IMR-90 (cell line): ENCODE data around the gene ADGB. TPM values are rescaled to one million over a fixed set of nuclear protein-coding genes. Genes with fewer than 3 reads are reported as not detected.

Experiments
- ATAC-seq: fragments of 200-7000 bp; cut with Tn5 transposase; 2 replicates; pipeline ENCODE4 v1.9.1; 2020; ENCODE audit warnings: low read depth, mild to moderate bottlenecking, moderate library complexity
- BruUV-seq: library from RNA; stranded (reverse); fragments of 400-500 nt; replicated peaks from 2 replicates; lab custom pipeline; 2021; lab: Mats Ljungman, UMichigan
- CTCF ChIA-PET: fragments of 300-600 bp; formaldehyde crosslinking; extraction: SDS; loops from one replicate; lab custom pipeline; 2021; ENCODE audit warnings: antibody characterized with exemption; lab: Yijun Ruan, JAX
- POLR2A ChIA-PET: fragments of 300-600 bp; sonication (Branson Sonifier 250); formaldehyde crosslinking; loops from one replicate; lab custom pipeline; 2022; ENCODE audit warnings: antibody characterized with exemption; ENCODE audit not compliant: unreplicated experiment; lab: Charles Lee
- DNase-seq: peaks from one replicate; pipeline ENCODE4 v3.0.0; 2013
- H2AFZ ChIP-seq: replicated peaks from 2 replicates; pipeline ENCODE3; 2013; ENCODE audit warnings: low read length, mild to moderate bottlenecking; ENCODE audit not compliant: poor library complexity
- H2AK5ac ChIP-seq: 2 replicates; pipeline ENCODE4 v1.6.1; 2013; ENCODE audit warnings: low read depth, low read length, inconsistent platforms
- H2AK9ac ChIP-seq: replicated peaks from 2 replicates; pipeline ENCODE3; 2013; ENCODE audit warnings: mild to moderate bottlenecking, low read depth, low read length, moderate library complexity; ENCODE audit not compliant: poor library complexity
- H2BK120ac ChIP-seq: 2 replicates; pipeline ENCODE4 v1.6.1; 2013; ENCODE audit warnings: low read depth, low read length, inconsistent platforms
- H2BK15ac ChIP-seq: 3 replicates; pipeline ENCODE4 v1.6.1; 2013; ENCODE audit warnings: low read depth, low read length, inconsistent platforms
- H2BK20ac ChIP-seq: 2 replicates; pipeline ENCODE4 v1.6.1; 2013; ENCODE audit warnings: low read depth, mild to moderate bottlenecking, inconsistent platforms, low read length, moderate library complexity
- H2BK5ac ChIP-seq: 2 replicates; pipeline ENCODE4 v1.6.1; 2013; ENCODE audit warnings: mild to moderate bottlenecking, low read depth, low read length, inconsistent platforms; ENCODE audit not compliant: poor library complexity, severe bottlenecking
- H3K14ac ChIP-seq: replicated peaks from 2 replicates; pipeline ENCODE4 v1.6.1; 2013; ENCODE audit warnings: low read depth, low read length, inconsistent platforms
- H3K18ac ChIP-seq: 2 replicates; pipeline ENCODE4 v1.6.1; 2013; ENCODE audit warnings: low read depth, low read length, control low read depth
- H3K23ac ChIP-seq: 2 replicates; pipeline ENCODE4 v1.6.1; 2013; ENCODE audit warnings: low read depth, low read length, inconsistent platforms
- H3K27ac ChIP-seq: 2 replicates; pipeline ENCODE4 v1.5.1; 2013; ENCODE audit warnings: mild to moderate bottlenecking, control low read depth, low read length; ENCODE audit not compliant: insufficient read depth
- H3K27me3 ChIP-seq: 2 replicates; pipeline ENCODE4 v1.6.1; 2013; ENCODE audit warnings: low read length; ENCODE audit not compliant: control insufficient read depth, insufficient read depth
- H3K36me3 ChIP-seq: 2 replicates; pipeline ENCODE4 v1.6.1; 2013; ENCODE audit warnings: low read length, mixed read lengths; ENCODE audit not compliant: control insufficient read depth, insufficient read depth
- H3K4ac ChIP-seq: 2 replicates; pipeline ENCODE4 v1.6.1; 2013; ENCODE audit warnings: low read depth, low read length, inconsistent platforms
- H3K4me1 ChIP-seq: 2 replicates; pipeline ENCODE4 v1.6.1; 2013; ENCODE audit warnings: low read length, mixed read lengths; ENCODE audit not compliant: control insufficient read depth, insufficient read depth
- H3K4me2 ChIP-seq: 2 replicates; pipeline ENCODE4 v1.6.1; 2013; ENCODE audit warnings: low read depth, mild to moderate bottlenecking, control low read depth, low read length, moderate library complexity
- H3K4me3 ChIP-seq: 2 replicates; pipeline ENCODE4 v1.5.1; 2013; ENCODE audit warnings: low read depth, mild to moderate bottlenecking, control low read depth, low read length, moderate library complexity; ENCODE audit not compliant: insufficient read depth
- H3K56ac ChIP-seq: 2 replicates; pipeline ENCODE4 v1.6.1; 2013; ENCODE audit warnings: low read length, inconsistent platforms; ENCODE audit not compliant: insufficient read depth; ENCODE audit errors: extremely low read depth
- H3K79me1 ChIP-seq, 2 experiments: 2 replicates each; pipeline ENCODE4 v1.6.1; 2013; ENCODE audit warnings: low read length in 2 of 2, inconsistent platforms in 1 of 2, low read depth in 1 of 2
- H3K9ac ChIP-seq: 2 replicates; pipeline ENCODE4 v1.6.1; 2013; ENCODE audit warnings: low read depth, low read length, control low read depth
- H3K9me1 ChIP-seq: 2 replicates; pipeline ENCODE4 v1.6.1; 2013; ENCODE audit warnings: low read length, inconsistent platforms; ENCODE audit not compliant: insufficient read depth
- H3K9me3 ChIP-seq: 2 replicates; pipeline ENCODE4 v1.6.1; 2013; ENCODE audit warnings: low read length; ENCODE audit not compliant: control insufficient read depth, insufficient read depth
- H4K20me1 ChIP-seq: 2 replicates; pipeline ENCODE4 v1.6.1; 2013; ENCODE audit warnings: low read length, inconsistent platforms; ENCODE audit not compliant: insufficient read depth
- H4K5ac ChIP-seq: 2 replicates; pipeline ENCODE4 v1.6.1; 2013; ENCODE audit warnings: mild to moderate bottlenecking, low read depth, low read length, control low read depth
- H4K8ac ChIP-seq, 2 experiments: 2 replicates each; pipeline ENCODE4 v1.6.1; 2013; ENCODE audit warnings: low read depth in 2 of 2, low read length in 2 of 2, control low read depth in 1 of 2, inconsistent platforms in 1 of 2
- H4K91ac ChIP-seq: 2 replicates; pipeline ENCODE4 v1.6.1; 2013; ENCODE audit warnings: low read depth, low read length, inconsistent platforms; ENCODE audit not compliant: insufficient read depth
- BHLHE40 ChIP-seq: fragments of 150-350 bp; IDR thresholded peaks from 2 replicates; pipeline ENCODE4 v1.6.1; 2016; ENCODE audit warnings: mild to moderate bottlenecking, low read depth, low read length
- CEBPB ChIP-seq: IDR thresholded peaks from 2 replicates; pipeline ENCODE4 v1.6.1; 2012; ENCODE audit warnings: low read depth, low read length, improper control_type of control experiment
- CHD1 ChIP-seq: IDR thresholded peaks from 2 replicates; pipeline ENCODE4 v1.6.1; 2012; ENCODE audit warnings: low read depth, low read length, improper control_type of control experiment
- FOS ChIP-seq: fragments of 150-350 bp; IDR thresholded peaks from 2 replicates; pipeline ENCODE4 v1.6.1; 2016; ENCODE audit warnings: low read depth, low read length
- MAFK ChIP-seq: IDR thresholded peaks from 2 replicates; pipeline ENCODE4 v1.6.1; 2012; ENCODE audit warnings: low read depth, low read length, improper control_type of control experiment
- MAZ ChIP-seq: IDR thresholded peaks from 2 replicates; pipeline ENCODE4 v1.6.1; 2012; ENCODE audit warnings: low read depth, mild to moderate bottlenecking, low read length, improper control_type of control experiment, moderate library complexity, borderline replicate concordance
- MXI1 ChIP-seq: IDR thresholded peaks from 2 replicates; pipeline ENCODE4 v1.6.1; 2012; ENCODE audit warnings: low read depth, mild to moderate bottlenecking, low read length, moderate library complexity, borderline replicate concordance
- NFE2L2 ChIP-seq: fragments of 150-350 bp; IDR thresholded peaks from 2 replicates; pipeline ENCODE4 v1.6.1; 2016; ENCODE audit warnings: low read depth, mild to moderate bottlenecking, low read length
- POLR2A ChIP-seq: IDR thresholded peaks from 2 replicates; pipeline ENCODE4 v1.6.1; 2012; ENCODE audit warnings: mild to moderate bottlenecking, low read depth, low read length
- RAD21 ChIP-seq: IDR thresholded peaks from 2 replicates; pipeline ENCODE4 v1.6.1; 2012; ENCODE audit warnings: low read length, improper control_type of control experiment
- RCOR1 ChIP-seq: IDR thresholded peaks from 2 replicates; pipeline ENCODE4 v1.6.1; 2012; ENCODE audit warnings: mild to moderate bottlenecking, low read length, improper control_type of control experiment; ENCODE audit not compliant: insufficient replicate concordance
- RFX5 ChIP-seq: IDR thresholded peaks from 2 replicates; pipeline ENCODE4 v1.8.0; 2012; ENCODE audit warnings: low read depth, mild to moderate bottlenecking, low read length, moderate library complexity
- SMC3 ChIP-seq: fragments of 150-350 bp; IDR thresholded peaks from 2 replicates; pipeline ENCODE4 v1.6.1; 2016; ENCODE audit warnings: low read depth, mild to moderate bottlenecking, antibody characterized with exemption, low read length, moderate library complexity
- USF2 ChIP-seq: fragments of 150-350 bp; IDR thresholded peaks from 2 replicates; pipeline ENCODE4 v1.6.1; 2017; ENCODE audit warnings: mild to moderate bottlenecking, antibody characterized with exemption, low read length, low read depth
- WGBS, 2 experiments: methylation state at CpG; one replicate each; pipeline versions ENCODE4 v1.1.5 to v1.1.7; 2013; ENCODE audit warnings: missing lambda C conversion rate in 2 of 2; ENCODE audit not compliant: insufficient read length in 1 of 2; ENCODE audit errors: extremely low coverage in 2 of 2; 5-methylcytosine and 5-hydroxymethylcytosine counted together
- dilution Hi-C: fragments of 300-500 bp; cut with HindIII; formaldehyde crosslinking; loops from one replicate; pipeline ENCODE4 v1.14.3; 2018; ENCODE audit warnings: low sequenced_read_pairs; ENCODE audit not compliant: unreplicated experiment
- in situ Hi-C: fragments of 300-500 bp; cut with MboI; formaldehyde crosslinking; loops from 3 replicates; pipeline ENCODE4 v1.14.3; 2019; ENCODE audit warnings: low sequenced_read_pairs, inconsistent platforms, mixed read lengths
- intact Hi-C: fragments of 100-400 bp; cut with micrococcal nuclease; formaldehyde crosslinking; loops from 2 replicates; pipeline ENCODE4 v1.10.0; 2022
- polyA plus RNA-seq, 3 experiments: library from polyadenylated mRNA; depleted of rRNA; stranded (reverse); fragments of >200 nt; gene quantifications; 2 replicates each; pipeline ENCODE4 v1.2.3, GENCODE V29; 2012; ENCODE audit warnings: low replicate concordance in 1 of 3
- total RNA-seq: library from RNA; depleted of rRNA; stranded (reverse); fragments of >200 nt; gene quantifications from 2 replicates; pipeline ENCODE4 v1.2.3, GENCODE V29; 2012
- TF ChIP-seq, protein P1 (sequence below): fragments of 150-350 bp; IDR thresholded peaks from 2 replicates; pipeline ENCODE4 v1.6.1; 2016; ENCODE audit warnings: low read depth, mild to moderate bottlenecking, low read length, moderate library complexity, borderline replicate concordance
- TF ChIP-seq, protein P2 (sequence below): conservative IDR thresholded peaks from 2 replicates; pipeline ENCODE4 v1.5.1; 2012; ENCODE audit warnings: mild to moderate bottlenecking, low read depth, low read length, improper control_type of control experiment

ADGB gene
- total and polyA plus RNA-seq, 2 of the 4 experiments (the other 2 are of a cell fraction): not detected

- ATAC-seq: no peak
- H3K4me1 ChIP-seq: no peaks in the 10 kb centered on the region
- in situ Hi-C loops (no loop called here), intact Hi-C loops (no loop called here), dilution Hi-C loops (no loop called here)
- H3K14ac ChIP-seq: no peak overlapping the region
- H2BK5ac ChIP-seq: no peak overlapping the region
- BruUV-seq: no TSS peak
- no peaks in the 10 kb centered on the region for H3K79me1 ChIP-seq
- no peak overlapping the region for H2BK15ac ChIP-seq
- no peaks in the 10 kb centered on the region for H4K20me1 ChIP-seq
- H3K4me2 ChIP-seq: no peak overlapping the region
- H3K9me3 ChIP-seq: no peaks in the 10 kb centered on the region
- TF ChIP-seq, protein P1, sequence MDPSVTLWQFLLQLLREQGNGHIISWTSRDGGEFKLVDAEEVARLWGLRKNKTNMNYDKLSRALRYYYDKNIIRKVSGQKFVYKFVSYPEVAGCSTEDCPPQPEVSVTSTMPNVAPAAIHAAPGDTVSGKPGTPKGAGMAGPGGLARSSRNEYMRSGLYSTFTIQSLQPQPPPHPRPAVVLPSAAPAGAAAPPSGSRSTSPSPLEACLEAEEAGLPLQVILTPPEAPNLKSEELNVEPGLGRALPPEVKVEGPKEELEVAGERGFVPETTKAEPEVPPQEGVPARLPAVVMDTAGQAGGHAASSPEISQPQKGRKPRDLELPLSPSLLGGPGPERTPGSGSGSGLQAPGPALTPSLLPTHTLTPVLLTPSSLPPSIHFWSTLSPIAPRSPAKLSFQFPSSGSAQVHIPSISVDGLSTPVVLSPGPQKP: no peak
- no peak for TF ChIP-seq NFE2L2
- no peak for TF ChIP-seq MAZ
- TF ChIP-seq RCOR1: no peak
- no peak for TF ChIP-seq BHLHE40
- TF ChIP-seq, protein P2, sequence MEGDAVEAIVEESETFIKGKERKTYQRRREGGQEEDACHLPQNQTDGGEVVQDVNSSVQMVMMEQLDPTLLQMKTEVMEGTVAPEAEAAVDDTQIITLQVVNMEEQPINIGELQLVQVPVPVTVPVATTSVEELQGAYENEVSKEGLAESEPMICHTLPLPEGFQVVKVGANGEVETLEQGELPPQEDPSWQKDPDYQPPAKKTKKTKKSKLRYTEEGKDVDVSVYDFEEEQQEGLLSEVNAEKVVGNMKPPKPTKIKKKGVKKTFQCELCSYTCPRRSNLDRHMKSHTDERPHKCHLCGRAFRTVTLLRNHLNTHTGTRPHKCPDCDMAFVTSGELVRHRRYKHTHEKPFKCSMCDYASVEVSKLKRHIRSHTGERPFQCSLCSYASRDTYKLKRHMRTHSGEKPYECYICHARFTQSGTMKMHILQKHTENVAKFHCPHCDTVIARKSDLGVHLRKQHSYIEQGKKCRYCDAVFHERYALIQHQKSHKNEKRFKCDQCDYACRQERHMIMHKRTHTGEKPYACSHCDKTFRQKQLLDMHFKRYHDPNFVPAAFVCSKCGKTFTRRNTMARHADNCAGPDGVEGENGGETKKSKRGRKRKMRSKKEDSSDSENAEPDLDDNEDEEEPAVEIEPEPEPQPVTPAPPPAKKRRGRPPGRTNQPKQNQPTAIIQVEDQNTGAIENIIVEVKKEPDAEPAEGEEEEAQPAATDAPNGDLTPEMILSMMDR: no peak
- TF ChIP-seq SMC3: no peak
- no peak for TF ChIP-seq RFX5
- TF ChIP-seq MXI1: no peak
- no peak for TF ChIP-seq POLR2A
- TF ChIP-seq MAFK: no peak
- TF ChIP-seq CHD1: no peak
- TF ChIP-seq USF2: no peak
- TF ChIP-seq CEBPB: no peak
- no peak for TF ChIP-seq FOS
- TF ChIP-seq RAD21: no peak
- no peak overlapping the region for H3K9ac ChIP-seq
- no peaks in the 10 kb centered on the region for H3K9me1 ChIP-seq
- no peak for DNase-seq
- no peak overlapping the region for H2BK120ac ChIP-seq
- no CpG with 5 or more reads among the region's 4 CpGs for WGBS, 2 experiments
- H2AK5ac ChIP-seq: no peak overlapping the region
- no peak overlapping the region for H2AFZ ChIP-seq
- H2AK9ac ChIP-seq: no peak overlapping the region
- H3K27me3 ChIP-seq: no peaks in the 10 kb centered on the region
- H4K91ac ChIP-seq: no peak overlapping the region
- no peak overlapping the region for H3K27ac ChIP-seq
- ChIA-PET CTCF (no interaction called here), POLR2A (no interaction called here)
- H4K5ac ChIP-seq: no peak overlapping the region
- no peak overlapping the region for H3K4ac ChIP-seq
- no peak overlapping the region for H3K56ac ChIP-seq
- H3K36me3 ChIP-seq: no peaks in the 10 kb centered on the region
- H3K4me3 ChIP-seq: no peak overlapping the region
- H3K23ac ChIP-seq: no peak overlapping the region
- no peak overlapping the region for H4K8ac ChIP-seq
- H2BK20ac ChIP-seq: no peak overlapping the region
- H3K18ac ChIP-seq: no peak overlapping the region
Observed at GRCh38 chr6:146601352-146601751, 2.6 kb downstream of the ADGB start.
